Fibroblast of skin of left quadriceps (primary cell): ENCODE data around the gene CCDC107.

Source experiments
- DNase-seq, 2 experiments: peaks; one replicate each; pipeline ENCODE4 v3.0.0-alpha.2; 2013; ENCODE audit warnings: low read depth in 2 of 2

Gene CCDC107

GRCh38 chr9:35660966-35661415 lies 2.9 kb downstream of the CCDC107 start:
- DNase-seq = no peak

GRCh38 chr9:35661756-35662350 lies 3.8 kb downstream of the CCDC107 start:
- DNase-seq = no peak

- DNase-seq = no peak
These were observed 4.3 kb downstream of the CCDC107 start for GRCh38 chr9:35662437-35662836.

- no peak for DNase-seq
These were observed 6.7 kb downstream of the CCDC107 start, which contains the start of gene ARHGEF39 for GRCh38 chr9:35664531-35665470. Gene ARHGEF39 (minus strand): TSS chr9:35665195. CDS start chr9:35665169, 26 bp downstream.

- DNase-seq = no peak
These were observed 7.4 kb downstream of the CCDC107 start for GRCh38 chr9:35665471-35665818.

GRCh38 chr9:35666045-35666444 lies 8.0 kb downstream of the CCDC107 start:
- DNase-seq = no peak

GRCh38 chr9:35666549-35666948 lies 8.5 kb downstream of the CCDC107 start:
- DNase-seq = no peak

GRCh38 chr9:35667939-35668338 lies 9.8 kb downstream of the CCDC107 start:
- DNase-seq = no peak

- DNase-seq = no peak
These were observed 11.4 kb downstream of the CCDC107 start for GRCh38 chr9:35669331-35670145.

GRCh38 chr9:35673132-35674024 lies 15.3 kb downstream of the CCDC107 start, which contains the start of gene CA9:
Gene CA9 (plus strand): TSS chr9:35673928. CDS start chr9:35673960, 32 bp downstream.
- no peak for DNase-seq

- DNase-seq = no peak
These were observed 15.9 kb downstream of the CCDC107 start for GRCh38 chr9:35674025-35674361.

GRCh38 chr9:35675204-35675603 lies 17.1 kb downstream of the CCDC107 start:
- DNase-seq = no peak

GRCh38 chr9:35675732-35676392 lies 17.8 kb downstream of the CCDC107 start:
- DNase-seq = no peak

GRCh38 chr9:35679091-35679490 lies 21.0 kb downstream of the CCDC107 start:
- DNase-seq = no peak

- no peak for DNase-seq
These were observed 21.8 kb downstream of the CCDC107 start for GRCh38 chr9:35679766-35680330.

- DNase-seq = no peak
These were observed 22.4 kb downstream of the CCDC107 start for GRCh38 chr9:35680331-35681105.

- DNase-seq = no peak
These were observed 23.4 kb downstream of the CCDC107 start for GRCh38 chr9:35681341-35682002.

GRCh38 chr9:35682051-35682450 lies 24.0 kb downstream of the CCDC107 start:
- DNase-seq = no peak
